ENCODE data around the gene SRP72. TPM values are rescaled to one million over a fixed set of nuclear protein-coding genes. Genes with fewer than 3 reads are reported as not detected.

Gene SRP72
- total and polyA plus RNA-seq, 2 of the 4 experiments (the other 2 are of a cell fraction): 73.8 to 123 TPM

GRCh38 chr4:56532239-56532638, 64.8 kb downstream of the SRP72 start:
- in situ Hi-C loops (cut with MboI; ENCODE audit: low sequenced_read_pairs): no loop called here
- POLR2A ChIA-PET (ENCODE audit: unreplicated experiment): no interaction called here

More at GRCh38 chr4:56532239-56532638, 64.8 kb downstream of the SRP72 start:
- H3K18ac ChIP-seq (ENCODE audit: low read depth, low read length): no peak overlapping the region
- intact Hi-C loops (cut with micrococcal nuclease) (no loop called here), dilution Hi-C loops (cut with HindIII; ENCODE audit: low sequenced_read_pairs, unreplicated experiment) (no loop called here)
- 100% methylated on average over 1 of the region's 2 CpGs; no CpG with 5 or more reads in 1 of the 2 experiments for WGBS, 2 experiments (ENCODE audit: extremely low coverage in 2 of 2, insufficient read length in 1 of 2)
- H2AK9ac ChIP-seq (replicated peaks; ENCODE audit: low read depth, low read length, poor library complexity): no peak overlapping the region
- H3K4me3 ChIP-seq (ENCODE audit: insufficient read depth, low read depth, low read length): no peak overlapping the region
- no peak overlapping the region for H4K8ac ChIP-seq (ENCODE audit: low read depth in 2 of 2, low read length in 2 of 2)
- no peak overlapping the region for H2AK5ac ChIP-seq (ENCODE audit: low read depth, low read length)
- H3K36me3 ChIP-seq (ENCODE audit: control insufficient read depth, insufficient read depth, low read length): no peaks in the 10 kb centered on the region
- no peaks in the 10 kb centered on the region; the same call in 1 of the 2 replicates for H3K9me1 ChIP-seq (ENCODE audit: insufficient read depth, low read length)
- H2BK20ac ChIP-seq (ENCODE audit: low read depth, low read length): no peak overlapping the region
- no peak overlapping the region for H4K91ac ChIP-seq (ENCODE audit: insufficient read depth, low read depth, low read length)
- no peak overlapping the region for H3K14ac ChIP-seq (replicated peaks; ENCODE audit: low read depth, low read length)
- no peak overlapping the region for H3K4ac ChIP-seq (ENCODE audit: low read depth, low read length)
- ATAC-seq (ENCODE audit: low read depth): no peak
- H3K9ac ChIP-seq (ENCODE audit: low read depth, low read length): no peak overlapping the region
- 0 out of 2 replicates have a peak, but pooled peaks cover 2% of the 10 kb centered on the region for H3K4me1 ChIP-seq (ENCODE audit: control insufficient read depth, insufficient read depth, low read length)
- TF ChIP-seq RCOR1 (IDR thresholded peaks at IDR 0.05; ENCODE audit: insufficient replicate concordance, low read length): no peak
- no peak for TF ChIP-seq CHD1 (IDR thresholded peaks at IDR 0.05; ENCODE audit: low read depth, low read length)
- TF ChIP-seq MXI1 (IDR thresholded peaks at IDR 0.05; ENCODE audit: borderline replicate concordance, low read depth, low read length): no peak
- no peak for TF ChIP-seq RAD21 (IDR thresholded peaks at IDR 0.05; ENCODE audit: low read length)
- TF ChIP-seq RFX5 (IDR thresholded peaks at IDR 0.05; ENCODE audit: low read depth, low read length): no peak
- TF ChIP-seq ELK1 (IDR thresholded peaks at IDR 0.05; ENCODE audit: borderline replicate concordance, low read depth, low read length): no peak
- no peak for TF ChIP-seq CEBPB (IDR thresholded peaks at IDR 0.05; ENCODE audit: low read depth, low read length)
- no peak for TF ChIP-seq USF2 (IDR thresholded peaks at IDR 0.05; ENCODE audit: low read depth, low read length)
- TF ChIP-seq MAFK (IDR thresholded peaks at IDR 0.05; ENCODE audit: low read depth, low read length): no peak
- no peak for TF ChIP-seq MAZ (IDR thresholded peaks at IDR 0.05; ENCODE audit: borderline replicate concordance, low read depth, low read length)
- TF ChIP-seq BHLHE40 (IDR thresholded peaks at IDR 0.05; ENCODE audit: low read depth, low read length): no peak
- no peak for TF ChIP-seq SMC3 (IDR thresholded peaks at IDR 0.05; ENCODE audit: low read depth, low read length)
- TF ChIP-seq CTCF (conservative IDR thresholded peaks at IDR 0.05; ENCODE audit: low read depth, low read length): no peak
- TF ChIP-seq FOS (IDR thresholded peaks at IDR 0.05; ENCODE audit: low read depth, low read length): no peak
- TF ChIP-seq POLR2A (IDR thresholded peaks at IDR 0.05; ENCODE audit: low read depth, low read length): no peak
- TF ChIP-seq NFE2L2 (IDR thresholded peaks at IDR 0.05; ENCODE audit: low read depth, low read length): no peak
- BruUV-seq (replicated peaks): no TSS peak
- CTCF ChIA-PET: no interaction called here
- H3K27me3 ChIP-seq (ENCODE audit: control insufficient read depth, insufficient read depth, low read length): peaks cover 2% of the 10 kb centered on the region; the same call in 1 of the 2 replicates
- no peak overlapping the region for H3K4me2 ChIP-seq (ENCODE audit: low read depth, low read length)
- H3K23ac ChIP-seq (ENCODE audit: low read depth, low read length): no peak overlapping the region
- H3K9me3 ChIP-seq (ENCODE audit: control insufficient read depth, insufficient read depth, low read length): no peaks in the 10 kb centered on the region
- H3K27ac ChIP-seq (ENCODE audit: insufficient read depth, low read length): no peak overlapping the region
- no peak overlapping the region for H3K56ac ChIP-seq (ENCODE audit: extremely low read depth, insufficient read depth, low read length)
- no peak overlapping the region for H2BK15ac ChIP-seq (ENCODE audit: low read depth, low read length)
- no peaks in the 10 kb centered on the region for H4K20me1 ChIP-seq (ENCODE audit: insufficient read depth, low read length)
- H2BK5ac ChIP-seq (ENCODE audit: low read depth, low read length, poor library complexity, severe bottlenecking): no peak overlapping the region
- H3K79me1 ChIP-seq (ENCODE audit: low read depth in 1 of 2, low read length in 2 of 2): no peaks in the 10 kb centered on the region; a peak in 1 of 4 replicates
- no peak overlapping the region for H2AFZ ChIP-seq (replicated peaks; ENCODE audit: low read length, poor library complexity)
- no peak overlapping the region for H2BK120ac ChIP-seq (ENCODE audit: low read depth, low read length)
- H4K5ac ChIP-seq (ENCODE audit: low read depth, low read length): no peak overlapping the region
- DNase-seq: no peak

Measured in IMR-90 (cell line).